HTERT RPE-1 (cell line): ENCODE measurements around the gene CORT.
"Not testable (repeated sequence)": the region's sequence is repeated elsewhere in the genome, so short reads cannot be mapped to it uniquely, and the experiment has no call there.

Experiments
- in situ Hi-C: fragments of 300-500 bp; cut with MboI; formaldehyde crosslinking; loops from 4 replicates; pipeline ENCODE4 v1.14.3; 2020; ENCODE audit warnings: low sequenced_read_pairs

The CORT gene

DNA sequence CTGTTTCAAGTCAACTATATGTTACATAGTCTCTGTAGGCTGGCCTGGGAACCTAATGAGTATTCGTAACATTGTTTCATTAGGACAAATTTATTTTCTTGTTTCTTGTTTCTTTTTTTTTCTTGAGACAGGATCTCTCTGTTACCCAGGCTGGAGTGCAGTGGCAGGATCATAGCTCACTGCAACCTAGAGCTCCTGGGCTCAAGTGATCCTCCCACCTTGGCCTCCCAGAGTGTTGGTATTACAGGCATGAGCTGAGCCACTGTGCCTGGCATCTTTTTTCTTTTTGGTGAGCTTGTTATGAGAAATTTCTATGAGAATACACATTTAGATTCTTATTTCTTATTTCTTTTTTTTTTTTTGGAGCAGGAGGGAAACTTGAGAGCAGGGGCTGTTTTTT lies 12.8 kb upstream of the CORT start:
- in situ Hi-C loops, result no loop called here

DNA sequence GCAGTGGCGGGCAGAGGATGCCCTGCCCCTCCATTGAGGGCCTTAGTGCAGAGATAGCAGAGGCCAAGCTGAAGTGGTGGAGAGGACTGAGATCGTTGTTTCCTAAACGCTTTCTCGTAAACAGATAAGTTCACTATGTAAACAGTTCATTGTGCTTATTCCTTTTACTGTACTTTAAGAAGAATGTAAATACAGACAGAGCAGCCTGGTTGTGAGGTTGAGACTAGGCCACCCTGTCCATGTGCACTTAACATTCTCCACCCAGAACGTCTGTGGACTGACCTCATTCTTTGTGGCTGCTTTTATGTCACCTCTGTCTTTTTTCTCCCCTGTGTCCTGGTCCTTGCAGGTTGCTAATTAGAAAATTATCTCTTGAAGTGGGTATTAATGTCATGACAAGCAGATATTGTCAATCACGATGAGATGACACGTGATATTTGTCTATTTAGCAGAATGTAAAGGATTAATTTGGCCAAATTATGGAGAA lies 11.1 kb upstream of the CORT start:
- in situ Hi-C loops, result no loop called here

DNA sequence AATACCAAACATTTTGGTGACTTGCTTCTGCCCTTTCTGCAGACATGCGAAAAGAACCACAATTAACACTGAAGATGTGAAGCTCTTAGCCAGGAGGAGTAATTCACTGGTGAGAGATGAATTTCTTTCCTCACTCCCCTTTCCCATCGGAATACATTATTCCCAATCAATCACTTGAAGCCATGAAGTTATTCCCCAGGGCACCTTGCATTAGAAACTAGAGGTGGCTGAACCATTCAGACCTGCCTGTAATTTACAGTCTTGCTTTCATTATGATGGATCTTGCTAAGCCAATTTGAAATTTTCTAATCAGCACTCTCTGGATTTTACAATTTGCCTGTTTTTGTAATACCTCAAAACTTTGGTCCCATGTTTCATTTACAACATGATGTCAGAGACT lies 9.5 kb upstream of the CORT start:
- in situ Hi-C loops, result no loop called here

DNA sequence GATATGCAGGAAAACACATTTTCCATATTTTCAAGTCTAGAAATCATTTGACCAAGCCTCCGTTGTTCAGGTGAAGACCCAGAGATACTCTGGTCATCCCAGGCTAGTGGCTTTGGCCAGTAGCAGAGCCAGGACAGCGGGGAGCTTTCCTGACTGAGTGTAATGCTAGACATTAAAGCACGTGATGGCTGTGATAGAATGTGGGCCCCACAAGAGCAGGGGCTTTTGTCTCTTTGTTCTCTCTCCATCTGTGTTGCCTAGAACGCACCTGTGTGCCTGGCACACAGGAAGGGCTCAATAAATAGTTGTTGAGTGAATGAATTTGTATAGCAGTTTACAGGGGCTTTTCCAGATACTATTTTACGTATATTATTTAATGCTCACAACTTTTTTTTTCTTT lies 9.0 kb upstream of the CORT start:
- in situ Hi-C loops, result no loop called here

DNA sequence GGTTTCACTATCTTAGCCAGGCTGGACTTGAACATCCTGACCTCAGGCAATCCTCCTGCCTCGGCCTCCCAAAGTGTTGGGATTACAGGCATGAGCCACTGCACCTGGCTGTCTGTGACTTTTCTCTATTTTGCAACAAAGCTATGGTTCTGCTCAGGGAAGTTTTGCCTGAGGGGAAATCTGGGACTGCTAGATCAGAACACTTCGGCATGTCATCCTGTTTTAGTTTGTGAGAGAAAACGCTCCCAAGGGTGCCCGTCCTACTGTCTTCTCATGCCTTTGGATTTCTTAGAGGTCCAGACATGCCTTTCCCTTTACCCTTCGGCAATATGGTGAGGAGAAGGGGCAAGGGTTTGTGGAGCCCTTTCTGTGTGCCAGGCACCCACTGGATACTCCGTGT lies 5.6 kb upstream of the CORT start:
- in situ Hi-C loops, result no loop called here

DNA sequence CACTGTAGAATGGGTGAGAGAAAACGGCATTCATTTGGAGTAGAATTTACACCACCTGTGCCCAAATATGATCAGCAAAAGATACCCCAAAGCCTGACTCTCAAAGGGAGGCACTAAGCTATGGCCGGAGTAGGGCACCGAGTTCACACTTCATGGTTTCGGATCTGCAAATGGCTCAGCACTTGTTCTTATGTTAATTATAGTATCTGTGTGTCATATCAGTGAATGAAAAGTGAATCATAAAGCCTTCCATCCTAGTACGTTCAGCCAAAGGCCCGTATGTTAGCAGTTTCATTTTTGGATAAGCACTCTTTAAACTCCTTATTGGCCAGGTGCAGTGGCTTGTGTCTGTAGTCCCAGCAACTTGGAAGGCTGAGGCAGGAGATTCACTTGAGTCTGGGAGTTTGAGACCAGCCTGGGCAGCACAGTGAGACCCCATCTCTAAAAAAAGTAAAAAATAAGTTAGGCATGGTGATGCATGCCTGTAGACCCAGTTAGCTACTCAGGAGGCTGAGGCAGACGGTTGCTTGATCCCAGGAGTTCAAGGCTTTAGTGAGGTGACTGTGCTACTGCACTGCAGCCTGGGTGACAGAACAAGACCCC lies 4.9 kb upstream of the CORT start:
- in situ Hi-C loops, result no loop called here

DNA sequence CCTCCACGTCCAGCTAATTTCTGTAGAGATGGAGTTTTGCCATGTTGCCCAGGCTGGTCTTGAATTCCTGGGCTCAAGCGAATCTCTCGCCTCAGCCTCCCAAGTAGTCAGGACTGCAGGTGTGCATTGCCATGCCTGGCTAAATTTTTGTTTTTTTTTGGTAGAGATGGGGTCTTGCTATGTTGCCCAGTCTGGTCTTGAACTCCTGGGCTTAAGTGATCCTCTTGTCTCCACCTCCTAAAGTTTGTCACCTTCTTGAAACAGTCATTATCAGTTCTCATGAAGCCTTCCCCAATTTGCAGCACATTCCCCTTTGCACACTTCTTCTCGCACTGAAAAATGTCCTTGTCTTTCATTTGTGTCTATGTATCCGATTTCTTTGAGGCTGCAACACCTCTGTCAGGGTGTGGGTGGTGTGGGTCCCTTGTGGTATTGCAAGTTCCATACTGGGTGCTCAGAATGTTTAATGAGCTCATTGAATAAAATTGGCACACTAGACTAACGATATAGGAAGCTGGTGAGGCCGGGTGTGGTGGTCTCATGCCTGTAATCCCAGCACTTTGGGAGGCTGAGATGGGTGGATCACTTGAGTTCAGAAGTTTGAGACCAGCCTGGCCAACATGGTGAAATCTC lies 2.9 kb upstream of the CORT start:
- in situ Hi-C loops, result no loop called here

DNA sequence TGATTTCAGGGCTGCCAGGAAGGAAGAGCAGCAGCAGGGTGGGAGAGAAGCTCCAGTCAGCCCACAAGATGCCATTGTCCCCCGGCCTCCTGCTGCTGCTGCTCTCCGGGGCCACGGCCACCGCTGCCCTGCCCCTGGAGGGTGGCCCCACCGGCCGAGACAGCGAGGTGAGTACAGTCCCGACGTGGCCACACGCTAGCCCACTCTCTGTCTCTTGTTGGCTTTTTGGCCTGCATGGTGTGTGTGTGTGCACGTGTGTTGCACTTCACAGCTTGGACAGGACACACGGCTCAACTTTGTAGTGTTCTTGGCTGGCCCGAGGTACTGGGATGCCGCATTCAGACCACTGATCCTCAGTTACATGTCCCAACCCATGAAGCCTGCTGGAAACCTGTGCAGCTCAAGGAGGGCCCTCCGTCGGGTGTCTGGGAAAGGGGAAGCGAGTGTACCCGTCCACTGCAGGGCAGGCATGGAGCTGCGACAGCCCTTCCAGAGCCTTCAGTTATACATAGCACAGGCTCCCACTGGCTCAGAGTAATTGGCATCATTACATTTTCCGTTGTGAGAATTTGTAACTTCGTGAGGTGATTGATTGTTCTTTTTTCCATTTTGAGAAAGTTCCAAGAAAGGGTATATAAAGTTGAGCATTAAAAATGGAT lies 454 bp downstream of the CORT start:
- in situ Hi-C loops, result no loop called here

DNA sequence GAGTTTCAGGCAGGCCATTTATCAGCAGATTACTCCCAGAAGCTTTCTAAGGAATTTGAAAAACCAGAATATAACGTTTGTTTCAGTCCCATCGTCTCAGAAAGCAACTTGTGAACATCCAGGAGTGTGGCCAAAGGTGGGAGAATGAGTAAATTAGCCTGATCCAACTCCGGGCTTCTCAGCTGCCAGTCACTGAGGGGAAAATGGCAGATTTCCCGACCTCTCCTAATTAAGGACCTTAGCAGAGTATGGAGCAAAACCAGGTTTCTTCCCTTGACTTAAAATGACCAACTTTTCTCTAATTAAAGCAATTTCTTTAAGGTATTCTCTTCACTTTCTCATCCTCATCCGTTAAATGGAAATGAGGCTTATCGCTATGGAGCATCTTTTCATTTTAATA lies 1.0 kb downstream of the CORT start:
- in situ Hi-C loops, result no loop called here

DNA sequence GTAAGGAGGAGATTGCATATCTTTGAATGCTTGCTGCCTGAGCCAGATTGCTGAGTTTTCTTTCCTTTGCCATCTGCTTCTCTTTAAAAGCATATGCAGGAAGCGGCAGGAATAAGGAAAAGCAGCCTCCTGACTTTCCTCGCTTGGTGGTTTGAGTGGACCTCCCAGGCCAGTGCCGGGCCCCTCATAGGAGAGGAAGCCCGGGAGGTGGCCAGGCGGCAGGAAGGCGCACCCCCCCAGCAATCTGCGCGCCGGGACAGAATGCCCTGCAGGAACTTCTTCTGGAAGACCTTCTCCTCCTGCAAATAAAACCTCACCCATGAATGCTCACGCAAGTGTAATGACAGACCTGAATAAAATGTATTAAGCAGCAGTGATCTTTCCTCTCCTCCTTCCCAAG lies 1.5 kb downstream of the CORT start:
- in situ Hi-C loops, result no loop called here

DNA sequence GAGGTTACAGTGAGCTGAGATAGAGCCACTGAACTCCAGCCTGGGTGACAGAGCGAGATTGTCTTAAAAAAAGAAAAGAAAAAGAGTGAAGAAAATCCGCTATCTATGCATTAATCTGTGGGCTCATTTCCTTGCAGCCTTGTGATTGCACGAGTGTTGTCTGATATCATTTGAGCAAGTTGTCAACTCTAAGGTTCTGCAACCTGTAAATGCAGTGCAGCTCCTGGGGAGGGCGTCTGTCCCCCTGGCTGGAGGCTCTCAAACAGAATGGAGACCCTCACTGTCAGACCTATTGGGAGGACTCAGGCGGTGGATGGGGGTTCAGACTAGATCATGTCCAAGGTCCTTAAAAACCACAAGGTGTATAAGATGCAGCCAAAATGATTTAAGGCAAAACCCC lies 6.2 kb downstream of the CORT start:
- in situ Hi-C loops, result no loop called here

DNA sequence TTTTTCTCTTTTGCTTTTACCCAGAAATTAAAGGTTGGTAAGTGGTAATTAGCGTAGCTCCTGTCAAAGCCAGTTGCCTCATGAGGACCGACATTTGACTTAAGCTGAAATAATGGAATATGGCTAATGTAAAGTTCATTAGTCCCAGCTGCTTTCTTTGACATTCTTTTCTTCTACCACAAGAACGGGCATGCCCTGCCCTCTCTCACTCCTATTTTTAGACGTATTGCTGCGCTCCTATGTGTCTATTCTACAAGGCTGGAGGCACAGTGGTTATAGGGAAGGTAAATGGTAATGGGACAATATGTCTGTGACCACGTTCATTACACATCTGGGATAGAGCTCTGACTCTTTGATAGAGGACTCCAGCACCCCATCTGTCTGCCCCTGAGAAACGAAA lies 6.8 kb downstream of the CORT start:
- in situ Hi-C loops, result no loop called here

DNA sequence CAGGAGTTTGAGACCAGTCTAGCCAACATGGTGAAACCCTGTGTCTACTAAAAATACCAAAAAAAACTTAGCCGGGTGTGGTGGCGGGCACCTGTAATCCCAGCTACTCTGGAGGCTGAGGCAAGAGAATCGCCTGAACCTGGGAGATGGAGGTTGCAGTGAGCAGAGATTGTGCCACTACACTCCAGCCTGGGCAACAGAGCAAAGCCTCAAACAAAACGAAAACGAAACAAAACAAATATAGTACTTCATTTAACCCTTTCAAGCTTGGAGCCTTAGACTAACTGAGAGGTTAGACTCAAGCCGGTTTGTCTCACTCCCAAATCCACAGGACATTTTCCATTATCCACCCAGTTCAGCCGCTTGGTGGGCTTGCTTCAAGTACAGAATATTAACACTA lies 7.6 kb downstream of the CORT start:
- in situ Hi-C loops, result not testable (repeated sequence)

DNA sequence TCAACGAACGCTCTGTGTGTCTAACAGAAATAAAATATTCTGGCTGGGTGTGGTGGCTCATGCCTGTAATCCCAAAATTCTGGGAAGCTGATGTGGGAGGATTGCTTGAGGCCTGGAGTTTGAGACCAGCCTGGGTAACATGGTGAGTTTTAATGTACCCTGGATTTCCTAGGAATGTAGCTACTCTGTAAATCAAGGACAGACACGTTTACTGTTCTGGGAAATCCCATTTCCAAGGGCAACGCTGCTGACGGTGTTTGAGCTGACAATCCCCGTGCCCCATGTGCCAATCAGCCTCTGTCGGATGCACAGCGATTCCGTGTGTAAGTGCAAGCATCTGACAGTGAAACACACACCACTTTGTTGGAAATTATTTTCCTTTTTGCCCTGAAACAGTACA lies 8.0 kb downstream of the CORT start:
- in situ Hi-C loops, result no loop called here

DNA sequence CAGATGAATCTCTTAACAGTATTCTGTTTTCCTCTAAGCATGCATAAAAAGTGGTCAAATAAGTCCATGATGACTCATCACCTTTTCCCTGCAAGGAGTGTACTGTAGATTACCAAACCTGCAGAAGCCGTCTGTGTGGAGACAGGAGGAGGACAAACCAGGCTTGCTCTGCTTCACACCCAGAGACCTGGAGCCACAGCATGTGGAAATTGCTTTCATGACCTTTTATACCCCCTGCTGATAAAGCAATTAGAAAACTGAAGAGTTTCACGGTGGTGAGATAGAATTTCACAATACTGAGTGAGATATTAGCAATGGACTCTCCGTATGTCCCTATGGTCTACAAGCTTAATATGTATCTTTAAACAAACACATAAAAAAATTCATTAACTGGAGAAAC lies 9.4 kb downstream of the CORT start:
- in situ Hi-C loops, result no loop called here

DNA sequence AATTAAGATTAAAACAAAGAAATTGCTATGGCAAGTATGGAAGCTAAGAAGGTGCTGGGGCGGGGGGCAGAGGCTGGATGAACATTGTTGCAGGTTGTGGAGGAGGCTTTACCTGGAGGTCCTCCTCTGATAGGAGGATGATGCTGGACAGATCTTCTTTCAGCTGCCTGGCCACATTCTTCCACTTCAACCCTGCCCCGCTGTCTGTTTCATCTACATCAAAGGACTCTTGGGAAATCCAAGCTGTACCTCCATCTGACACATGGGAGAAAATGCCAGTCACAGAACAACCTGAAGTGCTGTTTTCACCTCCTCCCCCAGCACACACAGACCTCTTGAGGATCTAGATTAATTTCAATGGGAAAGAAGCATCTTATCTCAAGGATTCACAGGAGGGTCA lies 17.2 kb downstream of the CORT start:
- in situ Hi-C loops, result no loop called here

DNA sequence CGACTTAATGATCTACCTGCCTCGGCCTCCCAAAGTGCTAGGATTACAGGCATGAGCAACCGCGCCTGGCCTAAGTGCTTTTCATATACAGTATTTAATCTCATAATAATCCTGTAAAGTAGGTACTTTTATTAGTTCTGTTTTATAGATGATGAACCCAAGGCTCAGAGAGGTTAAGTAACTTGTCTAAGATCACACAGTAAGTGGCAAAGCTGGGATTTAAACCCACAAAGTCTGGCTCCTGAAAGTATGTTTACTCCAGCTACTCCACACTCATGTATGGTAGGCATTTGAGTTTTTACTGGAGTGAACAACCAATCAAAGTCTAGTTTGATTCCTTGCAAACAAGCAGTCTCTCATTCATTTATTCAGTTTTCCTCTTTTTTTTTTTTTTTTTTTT lies 20.2 kb downstream of the CORT start:
- in situ Hi-C loops, result no loop called here

DNA sequence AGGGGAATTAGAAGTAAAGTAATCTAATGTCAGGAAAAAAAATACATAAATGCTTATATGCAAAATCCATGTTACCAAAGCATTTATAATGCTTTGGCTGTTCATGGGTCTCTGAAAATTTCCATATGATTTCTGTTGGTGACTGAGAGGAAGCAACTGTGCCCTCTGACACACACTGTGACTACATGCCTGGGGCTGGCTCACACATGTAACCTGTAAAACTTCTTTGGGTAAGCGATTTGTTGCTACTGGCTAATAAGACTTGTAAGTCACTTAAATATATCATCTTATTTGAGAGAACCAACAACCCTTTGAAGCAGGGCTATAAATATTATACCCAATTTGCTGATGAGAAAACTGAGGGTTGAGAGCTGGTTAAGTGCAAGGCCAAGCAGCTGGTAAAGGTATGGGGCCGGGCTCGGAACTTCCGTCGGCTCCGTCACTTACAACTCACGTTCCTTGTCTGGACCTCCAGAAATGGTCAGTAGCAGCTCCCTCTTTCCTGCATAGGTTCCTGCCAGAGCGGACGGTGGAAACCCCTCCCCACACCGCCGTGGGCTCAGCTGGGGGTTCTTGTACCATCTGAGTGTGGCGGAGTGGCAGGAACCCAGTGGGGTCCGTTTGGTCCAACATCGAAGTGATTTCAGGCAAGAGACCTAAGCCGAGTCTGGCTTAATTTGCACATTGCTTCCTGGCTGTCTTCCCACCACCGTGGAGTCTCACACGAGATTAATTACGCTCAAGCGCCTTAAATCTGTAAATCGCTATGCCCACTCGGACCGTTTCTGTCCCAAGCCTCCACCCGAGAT lies 21.8 kb downstream of the CORT start:
- in situ Hi-C loops, result no loop called here

DNA sequence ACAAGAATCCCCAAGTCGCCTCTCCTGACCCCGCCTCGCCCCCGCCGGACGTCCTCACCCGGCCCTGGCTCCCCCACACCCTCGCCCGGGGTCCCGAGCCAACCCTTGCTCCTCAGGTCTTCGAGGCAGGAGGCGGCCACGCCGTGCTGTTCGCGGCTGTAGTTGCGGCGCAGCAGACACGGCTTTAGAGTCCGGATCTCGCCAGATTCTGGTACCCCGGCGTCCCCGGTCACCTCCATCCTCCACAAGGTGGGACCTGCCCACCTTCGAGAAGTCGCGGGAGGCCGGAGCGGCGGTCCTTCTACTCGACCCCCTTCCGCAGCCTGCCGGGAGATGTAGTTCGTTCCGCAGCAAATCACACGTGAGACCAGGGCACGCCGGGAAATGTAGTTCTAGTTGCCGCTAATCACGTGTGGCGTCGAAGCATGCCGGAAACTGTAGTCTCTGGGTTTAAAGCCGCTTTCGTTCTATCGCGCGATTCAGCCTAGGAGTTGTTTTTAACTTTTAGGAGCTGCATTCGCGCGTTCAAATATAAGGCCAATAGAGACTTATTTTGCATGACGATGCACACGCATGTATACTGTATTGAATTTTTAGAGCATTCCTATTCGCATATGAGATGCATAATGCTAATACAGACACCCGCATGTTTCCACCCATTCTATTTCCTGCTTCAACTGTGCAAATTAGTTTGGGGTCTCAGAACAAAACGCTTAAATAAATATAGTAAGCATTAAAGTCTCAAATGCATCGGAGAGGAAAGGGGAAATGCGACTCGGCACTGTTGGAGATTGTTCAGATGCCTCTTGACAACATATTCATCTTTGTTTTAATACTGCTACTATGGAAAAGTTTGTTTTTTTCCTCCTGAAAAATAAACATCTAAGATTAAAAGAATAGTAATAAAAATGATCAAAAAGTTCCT lies 22.7 kb downstream of the CORT start, which contains the start of gene DFFA:
Gene DFFA, minus strand, starts transcription at position 310 of the 925 bp plus-strand sequence. Its CDS starts 71 bp downstream, at position 239.
- in situ Hi-C loops, result no loop called here

DNA sequence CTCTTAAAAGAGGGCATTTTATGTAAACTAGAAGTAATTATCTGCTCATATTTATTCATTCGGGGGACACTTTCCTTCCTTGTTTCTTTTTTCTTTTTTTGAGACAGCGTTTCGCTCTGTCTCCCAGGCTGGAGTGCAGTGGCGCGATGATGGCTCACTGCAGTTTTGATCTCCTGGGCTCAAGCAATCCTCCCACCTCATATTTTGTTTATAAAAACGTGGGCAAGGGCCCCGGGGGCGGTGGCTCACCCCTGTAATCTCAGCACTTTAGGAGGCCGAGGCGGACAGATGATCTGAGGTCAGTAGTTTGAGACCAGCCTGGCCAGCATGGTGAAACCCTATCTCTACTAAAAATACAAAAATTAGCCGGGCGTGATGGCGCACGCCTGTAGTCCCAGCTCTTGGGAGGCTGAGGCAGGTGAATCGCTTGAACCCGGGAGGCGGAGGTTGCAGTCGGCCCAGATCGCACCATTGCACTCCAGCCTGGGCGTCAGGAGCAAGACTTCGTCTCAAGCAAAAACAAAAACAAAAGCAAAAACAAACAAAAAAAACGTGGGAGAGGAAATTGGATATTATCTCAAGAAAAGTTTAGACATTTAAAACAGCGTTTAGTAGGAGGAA lies 23.4 kb downstream of the CORT start:
- in situ Hi-C loops, result no loop called here
